Measurements from ENCODE around the gene HIVEP3.

GRCh38 chr1:41639332-41639936 lies 279.3 kb downstream of the HIVEP3 start:
- no peak for TF ChIP-seq EZH2 (IDR thresholded peaks at IDR 0.05)
- TF ChIP-seq CTCF (IDR thresholded peaks at IDR 0.05) = no peak
- no peak for TF ChIP-seq EZH2phosphoT487 (IDR thresholded peaks at IDR 0.05)
